ENCODE data around the gene PLD5.
"Not testable (repeated sequence)": the region's sequence is repeated elsewhere in the genome, so short reads cannot be mapped to it uniquely, and the experiment has no call there.

PLD5 gene

DNA sequence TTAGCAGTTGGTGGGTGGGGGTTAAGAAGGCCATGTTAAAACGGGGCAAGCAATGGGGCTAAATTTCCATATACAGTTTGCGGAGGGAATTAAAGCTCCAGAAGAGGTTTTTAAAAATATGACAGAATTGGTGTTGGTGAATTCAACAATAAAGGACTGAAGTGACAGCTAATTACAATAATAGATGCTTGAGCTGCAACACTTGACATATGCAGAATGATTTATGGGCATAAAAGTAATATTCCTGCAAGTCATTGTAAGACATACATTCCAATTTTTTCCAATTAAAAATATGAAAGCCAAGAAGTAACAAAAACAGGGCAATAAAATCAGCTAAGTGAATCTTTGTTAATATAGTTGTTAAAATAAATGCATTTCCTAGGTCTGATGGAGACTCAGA lies 323.4 kb downstream of the PLD5 start:
- H3K27ac Mint-ChIP-seq = no peak overlapping the region

DNA sequence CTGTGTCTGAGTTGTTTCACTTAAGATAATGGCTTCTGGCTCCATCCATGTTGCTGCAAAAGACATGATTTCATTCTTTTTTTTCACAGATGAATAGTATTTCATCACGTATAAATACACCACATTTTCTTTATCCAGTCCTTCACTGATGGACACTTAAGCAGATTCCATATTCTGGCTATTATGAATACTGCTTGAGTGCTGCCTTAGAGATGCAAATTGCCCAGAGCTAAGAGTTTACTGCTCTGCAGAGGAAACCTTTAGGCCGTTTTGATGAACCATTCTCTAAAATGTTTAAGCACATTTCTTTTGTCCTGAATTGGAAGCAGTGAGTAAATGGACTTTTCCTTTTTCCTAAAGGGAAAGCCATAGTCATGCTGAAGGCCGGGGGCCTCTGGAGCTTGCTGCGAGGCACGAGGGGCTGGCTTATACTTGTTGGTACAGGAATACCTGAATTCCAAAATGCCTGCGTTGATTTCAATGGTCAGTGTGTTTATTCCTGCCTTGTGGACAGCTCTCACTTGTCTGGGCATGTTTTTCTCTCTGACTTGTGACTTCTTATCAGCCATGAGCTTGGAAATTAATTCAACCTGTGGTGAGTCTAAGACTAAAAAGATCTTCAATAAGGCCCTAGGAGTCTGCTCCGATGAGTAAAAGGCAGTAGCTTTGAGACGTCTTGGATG lies 324.6 kb downstream of the PLD5 start:
- H3K27ac Mint-ChIP-seq = no peak overlapping the region
- no peaks in the 10 kb centered on the region for H3K27me3 Mint-ChIP-seq
- no peaks in the 10 kb centered on the region for H3K4me1 Mint-ChIP-seq
- ATAC-seq (no peak), DNase-seq (no peak)
- no peaks in the 10 kb centered on the region for H3K9me3 Mint-ChIP-seq
- H3K4me3 Mint-ChIP-seq = no peak overlapping the region

More for the DNA sequence above, 323.4 kb downstream of the PLD5 start:
- DNase-seq (no peak), ATAC-seq (no peak)
- Mint-ChIP-seq H3K27me3 (no peaks in the 10 kb centered on the region), H3K4me3 (no peak overlapping the region), H3K9me3 (no peaks in the 10 kb centered on the region), H3K4me1 (no peaks in the 10 kb centered on the region)

DNA sequence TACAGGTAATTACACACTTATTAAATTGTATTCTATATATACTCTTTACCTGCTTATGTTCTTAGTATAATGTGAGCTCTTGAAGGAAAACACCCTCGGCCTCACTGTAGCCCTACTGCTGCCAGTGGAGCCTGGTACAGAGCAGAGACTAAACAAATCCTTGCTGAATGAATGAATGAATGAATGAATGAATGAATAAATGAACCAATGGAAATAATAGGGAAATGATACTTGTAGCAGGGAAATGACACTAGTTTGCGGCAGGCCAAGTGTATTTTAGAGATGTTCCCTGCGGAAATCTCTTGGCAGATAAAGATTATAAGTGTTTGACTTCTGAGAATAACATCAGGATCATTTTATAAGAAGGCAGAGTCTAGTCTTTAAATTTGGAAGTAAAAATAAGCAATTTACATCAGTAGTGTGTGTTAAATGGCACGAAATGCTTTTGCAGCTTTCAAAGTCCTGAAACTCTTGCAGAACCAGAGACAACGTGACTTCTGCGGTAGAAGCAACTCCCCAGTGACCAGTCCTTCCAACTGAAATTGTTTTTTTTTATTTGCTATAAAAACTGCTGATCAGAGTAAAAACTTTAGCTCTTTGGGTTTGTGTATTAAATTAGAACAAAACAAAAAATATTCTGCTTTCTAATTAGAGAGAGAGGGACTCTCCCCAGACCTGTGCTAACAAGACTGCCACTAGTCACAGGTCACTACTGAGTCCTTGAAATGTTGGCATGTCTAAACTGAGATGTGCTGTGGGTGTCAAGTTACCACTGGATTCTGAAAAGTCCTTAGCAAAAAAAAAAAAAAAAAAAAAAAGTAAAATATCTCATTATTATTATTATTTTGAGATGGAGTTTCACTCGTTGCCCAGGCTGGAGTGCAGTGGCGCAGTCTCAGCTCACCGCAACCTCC lies 326.3 kb downstream of the PLD5 start:
- no peak for ATAC-seq
- H3K9me3 Mint-ChIP-seq = no peaks in the 10 kb centered on the region
- no peak overlapping the region for H3K27ac Mint-ChIP-seq
- no peaks in the 10 kb centered on the region for H3K4me1 Mint-ChIP-seq
- H3K27me3 Mint-ChIP-seq = no peaks in the 10 kb centered on the region
- H3K4me3 Mint-ChIP-seq = no peak overlapping the region
- no peak for DNase-seq

DNA sequence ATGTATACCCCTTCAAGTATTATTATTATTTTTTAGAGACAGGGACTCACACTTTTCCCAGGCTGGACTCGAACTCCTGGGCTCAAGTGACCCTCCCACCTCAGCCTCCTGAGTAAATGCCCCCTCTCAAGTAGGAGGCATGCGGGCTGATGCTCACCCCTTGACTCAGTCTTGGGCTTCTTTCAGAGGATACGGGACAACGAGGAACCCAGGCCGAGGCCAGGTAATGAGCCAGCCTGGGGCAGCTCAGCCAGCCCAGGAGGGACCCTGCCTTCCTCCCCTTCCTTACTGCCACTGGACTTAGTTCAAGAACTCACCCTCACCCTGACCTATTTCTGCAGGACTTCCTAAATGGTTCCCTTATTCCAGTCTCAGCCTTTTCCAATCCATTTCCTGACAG lies 327.6 kb downstream of the PLD5 start:
- H3K4me3 Mint-ChIP-seq = no peak overlapping the region
- no peaks in the 10 kb centered on the region for H3K9me3 Mint-ChIP-seq
- ATAC-seq (no peak), DNase-seq (no peak)
- H3K4me1 Mint-ChIP-seq = no peaks in the 10 kb centered on the region
- no peak overlapping the region for H3K27ac Mint-ChIP-seq
- no peaks in the 10 kb centered on the region for H3K27me3 Mint-ChIP-seq

- Mint-ChIP-seq H3K27ac (no peak overlapping the region), H3K4me3 (no peak overlapping the region), H3K9me3 (no peaks in the 10 kb centered on the region), H3K4me1 (no peaks in the 10 kb centered on the region), H3K27me3 (no peaks in the 10 kb centered on the region)
- DNase-seq = no peak
- no peak for ATAC-seq
Measured at GRCh38 chr1:242196101-242196500, 328.4 kb downstream of the PLD5 start.

- ATAC-seq (no peak), DNase-seq (no peak)
- no peaks in the 10 kb centered on the region for H3K9me3 Mint-ChIP-seq
- H3K27me3 Mint-ChIP-seq = no peaks in the 10 kb centered on the region
- H3K4me3 Mint-ChIP-seq = no peak overlapping the region
- H3K27ac Mint-ChIP-seq = no peak overlapping the region
- H3K4me1 Mint-ChIP-seq = no peaks in the 10 kb centered on the region
Measured at GRCh38 chr1:242189591-242189990, 334.9 kb downstream of the PLD5 start.

GRCh38 chr1:242187816-242188215 lies 336.7 kb downstream of the PLD5 start:
- H3K4me3 Mint-ChIP-seq = no peak overlapping the region
- H3K4me1 Mint-ChIP-seq = no peaks in the 10 kb centered on the region
- no peak overlapping the region for H3K27ac Mint-ChIP-seq
- no peaks in the 10 kb centered on the region for H3K27me3 Mint-ChIP-seq
- no peaks in the 10 kb centered on the region for H3K9me3 Mint-ChIP-seq
- ATAC-seq (no peak), DNase-seq (no peak)

GRCh38 chr1:242187171-242187570 lies 337.3 kb downstream of the PLD5 start:
- Mint-ChIP-seq H3K27me3 (no peaks in the 10 kb centered on the region), H3K9me3 (no peaks in the 10 kb centered on the region), H3K4me3 (no peak overlapping the region), H3K27ac (no peak overlapping the region), H3K4me1 (no peaks in the 10 kb centered on the region)
- ATAC-seq = no peak
- DNase-seq = no peak

GRCh38 chr1:242185731-242186130 lies 338.8 kb downstream of the PLD5 start:
- no peak for ATAC-seq
- Mint-ChIP-seq H3K4me3 (no peak overlapping the region), H3K9me3 (no peaks in the 10 kb centered on the region), H3K27ac (no peak overlapping the region), H3K27me3 (no peaks in the 10 kb centered on the region), H3K4me1 (no peaks in the 10 kb centered on the region)
- no peak for DNase-seq

DNA sequence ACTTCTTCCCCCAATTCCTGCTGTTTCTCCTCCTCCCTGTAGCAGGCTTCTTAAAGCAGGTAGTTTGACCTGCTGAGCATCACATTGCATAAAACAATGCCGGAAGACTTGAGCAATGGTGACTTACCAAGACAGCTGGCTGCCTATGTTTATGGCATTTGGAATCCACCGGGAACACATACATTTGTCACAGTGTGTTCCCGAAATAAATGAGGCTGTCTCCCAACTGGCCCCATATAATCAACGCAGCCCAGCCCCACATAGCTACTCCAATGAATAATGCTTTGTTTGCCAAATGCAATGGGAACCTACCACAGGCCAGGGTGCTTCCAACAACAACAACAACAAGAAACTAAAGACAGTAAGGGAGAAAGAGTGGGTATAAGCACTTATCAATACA lies 339.5 kb downstream of the PLD5 start:
- ATAC-seq (no peak), DNase-seq (no peak)
- H3K27ac Mint-ChIP-seq = no peak overlapping the region
- H3K9me3 Mint-ChIP-seq = no peaks in the 10 kb centered on the region
- no peaks in the 10 kb centered on the region for H3K4me1 Mint-ChIP-seq
- H3K27me3 Mint-ChIP-seq = no peaks in the 10 kb centered on the region
- H3K4me3 Mint-ChIP-seq = no peak overlapping the region

DNA sequence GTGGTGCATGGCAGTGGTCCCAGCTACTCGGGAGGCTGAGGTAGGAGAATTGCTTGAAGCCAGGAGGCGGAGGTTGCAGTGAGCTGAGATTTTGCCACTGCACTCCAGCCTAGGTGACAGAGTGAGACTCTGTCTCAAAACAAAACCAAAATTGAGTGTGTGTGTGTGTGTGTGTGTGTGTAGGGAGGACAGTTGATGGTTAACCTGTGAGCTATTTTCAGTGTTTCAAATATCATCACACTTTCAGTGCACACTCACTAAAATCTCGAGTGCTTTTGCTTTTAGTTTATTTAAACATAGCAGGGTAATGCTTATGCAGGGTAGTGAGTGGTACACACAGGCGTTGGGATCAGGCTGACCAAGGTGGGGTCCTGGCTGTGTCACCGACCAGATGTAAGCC lies 344.7 kb downstream of the PLD5 start:
- not testable (repeated sequence) for DNase-seq, H3K27ac Mint-ChIP-seq, H3K4me3 Mint-ChIP-seq, H3K4me1 Mint-ChIP-seq, H3K27me3 Mint-ChIP-seq, ATAC-seq
- H3K9me3 Mint-ChIP-seq = peaks cover 5 to 17% of the 10 kb centered on the region in 2 donors

GRCh38 chr1:242178924-242179708 lies 345.4 kb downstream of the PLD5 start:
- H3K4me3 Mint-ChIP-seq = no peak overlapping the region
- no peak overlapping the region for H3K27ac Mint-ChIP-seq
- no peaks in the 10 kb centered on the region for H3K27me3 Mint-ChIP-seq
- no peaks in the 10 kb centered on the region for H3K4me1 Mint-ChIP-seq
- peaks cover 5 to 17% of the 10 kb centered on the region in 2 donors for H3K9me3 Mint-ChIP-seq
- DNase-seq (no peak), ATAC-seq (no peak)

DNA sequence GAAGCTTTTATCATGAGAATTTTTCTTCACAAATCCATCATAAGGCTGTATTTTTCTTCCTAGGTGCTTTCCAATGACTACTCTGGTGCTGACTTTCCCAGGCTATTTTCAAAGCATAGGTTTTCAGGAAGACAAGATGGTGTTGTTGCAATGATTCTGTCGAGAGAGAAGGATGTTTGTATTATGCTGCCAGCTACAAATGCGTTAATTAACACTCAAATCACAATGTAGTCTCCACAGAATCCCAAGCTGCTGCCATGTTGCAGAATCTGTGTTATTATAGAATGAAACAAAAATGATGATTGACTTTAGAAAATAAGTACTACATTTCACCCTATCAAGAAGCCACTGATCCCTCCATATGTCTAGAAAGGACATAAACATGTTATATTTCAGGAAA lies 346.1 kb downstream of the PLD5 start:
- Mint-ChIP-seq H3K27ac (no peak overlapping the region), H3K27me3 (no peaks in the 10 kb centered on the region), H3K9me3 (peaks cover 5 to 17% of the 10 kb centered on the region in 2 donors), H3K4me3 (no peak overlapping the region), H3K4me1 (no peaks in the 10 kb centered on the region)
- DNase-seq = no peak
- ATAC-seq = no peak

- DNase-seq (no peak), ATAC-seq (no peak)
- Mint-ChIP-seq H3K4me3 (no peak overlapping the region), H3K27me3 (no peaks in the 10 kb centered on the region), H3K27ac (no peak overlapping the region), H3K4me1 (no peaks in the 10 kb centered on the region), H3K9me3 (peaks cover 8 to 13% of the 10 kb centered on the region in 2 donors)
Measured at GRCh38 chr1:242162140-242162539, 362.4 kb downstream of the PLD5 start.

DNA sequence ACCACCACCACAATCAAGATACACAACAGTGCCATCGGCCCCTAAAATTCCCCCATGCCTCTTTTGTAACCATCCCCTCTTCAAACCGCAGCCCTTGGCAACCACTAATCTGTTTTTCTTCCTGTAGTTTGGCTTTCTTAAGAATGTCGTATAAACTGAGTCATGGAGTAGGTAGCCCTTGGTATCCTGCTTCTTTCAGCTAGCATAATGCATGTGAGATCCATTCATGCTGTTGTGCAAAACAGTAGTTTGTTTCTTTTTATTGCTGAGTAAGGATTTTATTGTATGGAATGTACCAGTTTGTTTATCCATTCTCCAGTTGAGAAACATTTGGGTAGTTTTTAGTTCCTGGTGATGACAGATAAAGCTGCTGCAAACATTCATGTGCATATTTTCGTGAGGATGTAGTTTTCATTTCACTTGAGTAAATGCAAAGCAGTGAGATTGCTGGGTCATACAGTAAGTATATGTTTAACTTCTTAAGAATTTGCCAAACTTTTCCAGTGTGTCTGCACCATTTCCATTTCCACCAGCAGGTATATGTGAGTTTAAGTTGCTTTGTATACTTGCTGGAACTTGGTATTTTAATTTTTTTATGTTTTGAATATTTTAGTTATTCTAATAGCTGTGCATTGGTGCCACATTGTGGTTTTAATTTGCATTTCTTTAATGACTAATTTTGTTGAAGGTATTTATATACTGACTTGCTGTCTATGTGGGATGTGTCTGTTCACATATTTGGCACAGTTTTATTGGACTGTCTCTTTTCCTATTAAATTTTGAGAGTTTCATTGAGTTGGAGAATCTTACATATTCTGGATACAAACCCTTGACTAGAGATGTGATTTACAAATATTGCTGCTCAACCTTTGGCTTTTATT lies 377.2 kb downstream of the PLD5 start:
- DNase-seq (no peak), ATAC-seq (peak; percentile 49)
- Mint-ChIP-seq H3K27ac (no peak overlapping the region), H3K4me3 (no peak overlapping the region), H3K27me3 (peaks cover 11% of the 10 kb centered on the region), H3K9me3 (peaks cover 0 to 12% of the 10 kb centered on the region in 2 donors), H3K4me1 (peaks cover 5% of the 10 kb centered on the region)
